Measurements from ENCODE around the gene SPOCK1.

Gene SPOCK1

GRCh38 chr5:137194300-137194699 lies 304.8 kb downstream of the SPOCK1 start:
- H3K4me3 ChIP-seq (ENCODE audit: control insufficient read depth, low read depth, low read length): no peak overlapping the region
- no peak for TF ChIP-seq CTCF (conservative IDR thresholded peaks at IDR 0.05; ENCODE audit: control insufficient read depth, insufficient read depth, low read depth, low read length)
- DNase-seq (ENCODE audit: low read depth): no peak

GRCh38 chr5:137192293-137192743 lies 306.8 kb downstream of the SPOCK1 start:
- no peak overlapping the region for H3K4me3 ChIP-seq (ENCODE audit: control insufficient read depth, low read depth, low read length)
- TF ChIP-seq CTCF (conservative IDR thresholded peaks at IDR 0.05; ENCODE audit: control insufficient read depth, insufficient read depth, low read depth, low read length): no peak
- peak; percentile 77 for DNase-seq (ENCODE audit: low read depth)

DNA sequence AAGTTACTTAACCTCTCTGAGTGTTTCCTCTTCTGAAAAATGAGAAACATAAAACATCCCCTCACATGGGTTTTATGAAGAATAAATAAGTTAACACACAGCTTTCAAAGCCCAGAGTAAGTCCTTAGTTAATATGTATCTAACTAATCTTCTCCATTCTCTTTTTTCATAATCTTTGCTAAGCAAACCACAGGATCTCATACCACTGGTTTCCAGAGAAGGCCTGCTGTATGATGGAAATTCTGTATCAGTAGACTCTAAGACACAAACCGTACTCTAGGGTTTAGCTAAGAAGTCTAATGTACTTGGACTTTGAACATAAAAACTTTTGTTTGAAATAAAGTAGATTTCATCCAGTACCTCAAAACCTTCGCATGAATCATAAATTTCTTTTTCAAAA lies 307.9 kb downstream of the SPOCK1 start:
- H3K4me3 ChIP-seq (ENCODE audit: control insufficient read depth, low read depth, low read length): no peak overlapping the region
- TF ChIP-seq CTCF (conservative IDR thresholded peaks at IDR 0.05; ENCODE audit: control insufficient read depth, insufficient read depth, low read depth, low read length): no peak
- no peak for DNase-seq (ENCODE audit: low read depth)

GRCh38 chr5:137190441-137190840 lies 308.7 kb downstream of the SPOCK1 start:
- H3K4me3 ChIP-seq (ENCODE audit: control insufficient read depth, low read depth, low read length): no peak overlapping the region
- no peak for TF ChIP-seq CTCF (conservative IDR thresholded peaks at IDR 0.05; ENCODE audit: control insufficient read depth, insufficient read depth, low read depth, low read length)
- DNase-seq (ENCODE audit: low read depth): peak; percentile 46

GRCh38 chr5:137190031-137190430 lies 309.1 kb downstream of the SPOCK1 start:
- no peak for DNase-seq (ENCODE audit: low read depth)
- no peak for TF ChIP-seq CTCF (conservative IDR thresholded peaks at IDR 0.05; ENCODE audit: control insufficient read depth, insufficient read depth, low read depth, low read length)
- no peak overlapping the region for H3K4me3 ChIP-seq (ENCODE audit: control insufficient read depth, low read depth, low read length)

GRCh38 chr5:137188566-137188965 lies 310.6 kb downstream of the SPOCK1 start:
- TF ChIP-seq CTCF (conservative IDR thresholded peaks at IDR 0.05; ENCODE audit: control insufficient read depth, insufficient read depth, low read depth, low read length): no peak
- DNase-seq (ENCODE audit: low read depth): no peak
- H3K4me3 ChIP-seq (ENCODE audit: control insufficient read depth, low read depth, low read length): no peak overlapping the region

All from fibroblast of mammary gland (primary cell).